Measurements from ENCODE around the gene OPA3.

The OPA3 gene

GRCh38 chr19:45478454-45479238 is 106.0 kb downstream of the OPA3 start:
- DNase-seq (ENCODE audit: low read depth) = no peak

GRCh38 chr19:45477713-45478453 is 106.7 kb downstream of the OPA3 start:
- DNase-seq (ENCODE audit: low read depth) = no peak

Measured in stromal cell of bone marrow (primary cell).